Measurements from ENCODE around the gene ACTN4.

The ACTN4 gene

DNA sequence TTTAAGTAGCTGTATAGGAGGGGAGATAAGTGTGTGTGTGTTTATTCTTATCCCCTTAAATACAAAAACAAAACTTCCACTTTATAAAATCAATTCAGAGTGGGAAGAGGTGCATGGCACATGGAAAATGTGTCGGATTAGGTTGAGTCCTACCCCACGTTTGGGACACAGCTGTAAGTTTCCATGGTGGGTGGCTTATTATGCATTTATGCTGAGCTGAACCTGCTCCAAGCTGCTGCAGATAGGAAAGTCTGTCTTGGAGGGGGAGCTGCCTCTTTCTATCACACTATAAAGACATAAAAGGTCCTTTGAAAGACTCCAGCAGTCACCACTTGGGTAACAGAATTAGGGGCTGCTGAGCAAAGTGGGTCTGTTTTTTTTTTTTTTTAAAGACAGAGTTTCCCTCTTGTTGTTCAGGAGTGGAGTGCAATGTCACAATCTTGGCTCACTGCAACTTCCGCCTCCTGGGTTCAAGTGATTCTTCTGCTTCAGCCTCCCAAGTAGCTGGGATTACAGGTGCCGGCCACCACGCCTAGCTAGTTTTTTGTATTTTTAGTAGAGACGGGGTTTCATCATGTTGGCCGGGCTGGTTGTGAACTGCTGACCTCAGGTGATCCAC lies 15.2 kb downstream of the ACTN4 start:
- no peak for DNase-seq

GRCh38 chr19:38663156-38663651 lies 15.8 kb downstream of the ACTN4 start:
- DNase-seq = no peak

DNA sequence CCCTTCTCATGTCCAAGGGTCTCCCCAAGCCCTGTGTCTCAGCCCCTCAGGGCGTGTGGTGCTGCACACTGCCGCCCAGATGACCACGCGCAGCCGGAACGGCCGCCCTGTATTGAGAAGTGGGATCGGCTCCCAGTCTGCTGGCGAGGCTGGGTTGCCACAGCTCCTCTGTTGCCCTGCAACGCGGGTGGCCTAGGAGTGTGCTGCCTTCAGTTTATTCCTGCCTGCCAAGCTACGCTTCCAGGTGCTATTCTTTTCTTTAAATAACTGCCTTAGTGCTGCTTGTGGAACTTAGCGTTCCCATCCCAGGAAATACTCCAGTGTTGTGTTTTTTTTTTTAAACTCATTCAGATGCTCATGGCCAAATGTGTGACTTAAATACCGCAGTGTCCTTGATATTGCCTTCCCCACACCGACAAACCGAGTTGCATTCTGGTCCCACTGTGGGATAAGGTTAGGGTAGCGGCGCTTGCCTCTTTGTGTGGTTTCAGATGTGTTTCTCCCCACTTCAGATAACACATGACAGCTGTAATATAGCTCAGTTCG lies 16.6 kb downstream of the ACTN4 start:
- DNase-seq = no peak

GRCh38 chr19:38664503-38665211 lies 17.2 kb downstream of the ACTN4 start:
- no peak for DNase-seq

DNA sequence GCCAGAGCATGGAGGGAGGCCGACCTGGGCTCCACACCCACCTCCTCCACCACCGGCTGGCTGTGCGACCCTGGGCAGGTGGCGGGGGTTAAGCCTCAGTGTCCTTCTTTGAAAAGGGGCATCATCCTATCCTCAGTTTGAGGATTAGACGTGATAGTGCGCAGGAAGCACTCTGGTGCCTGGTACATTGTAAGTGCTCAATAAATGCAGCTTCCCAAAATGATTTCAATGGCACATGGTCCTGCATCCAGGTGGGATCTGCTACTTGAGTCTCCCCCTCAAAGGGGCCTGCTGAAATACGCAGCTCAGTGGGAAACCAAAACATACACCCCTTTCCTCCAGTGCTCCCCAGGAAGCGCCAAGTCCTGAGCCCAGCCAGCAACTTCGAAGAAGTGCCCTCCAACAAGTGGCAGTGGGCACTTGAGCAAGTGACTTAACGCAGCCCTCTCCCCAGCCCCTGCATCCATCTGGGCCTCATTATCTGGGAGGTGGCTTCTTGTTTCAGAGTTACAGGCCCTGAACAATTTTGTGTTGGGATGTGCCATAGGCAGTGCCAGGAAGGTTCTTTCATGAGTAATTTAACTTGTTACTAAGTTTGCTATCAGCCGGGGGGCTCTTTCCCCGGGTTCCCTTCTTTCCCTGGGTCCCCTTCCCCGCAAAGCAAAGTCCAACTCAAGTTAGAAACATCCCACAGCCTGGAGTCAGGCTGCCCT lies 17.9 kb downstream of the ACTN4 start:
- no peak for DNase-seq

DNA sequence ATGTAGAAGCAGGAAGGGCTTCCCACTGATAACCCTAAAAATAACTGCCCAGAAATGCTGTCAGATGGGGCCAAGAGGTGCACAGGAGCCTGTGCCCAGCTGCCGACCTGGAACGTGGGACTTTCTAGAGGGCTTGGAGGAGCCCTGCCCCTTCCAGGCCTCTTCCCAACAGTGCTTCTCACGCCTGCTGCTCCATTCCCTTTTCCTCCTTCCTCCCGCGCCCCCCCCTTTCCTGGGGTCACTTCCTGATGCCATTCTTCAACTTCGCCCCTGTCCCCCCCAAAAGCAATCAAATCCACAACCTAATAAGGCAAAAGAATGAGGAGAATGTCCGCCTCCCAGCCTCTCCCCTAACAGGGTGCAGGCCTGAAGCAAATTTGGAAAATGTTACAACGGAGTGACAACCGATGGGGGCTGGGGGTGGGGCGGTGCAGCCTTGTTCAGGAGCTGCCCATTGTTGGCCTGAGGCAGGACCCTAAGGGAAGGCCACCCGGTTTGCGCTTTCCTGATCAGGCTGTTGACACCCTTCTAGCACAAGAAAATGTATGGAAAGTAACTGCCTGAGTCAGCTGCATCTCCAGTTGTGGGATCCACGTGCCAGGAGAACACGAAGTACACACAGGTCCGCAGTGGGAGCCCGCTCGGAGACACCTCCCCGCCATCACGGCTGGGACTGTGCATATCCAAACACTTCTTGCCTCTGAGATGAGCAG lies 18.7 kb downstream of the ACTN4 start:
- no peak for DNase-seq

GRCh38 chr19:38666663-38667511 lies 19.4 kb downstream of the ACTN4 start:
- no peak for DNase-seq

GRCh38 chr19:38667661-38668171 lies 20.3 kb downstream of the ACTN4 start:
- DNase-seq = no peak

DNA sequence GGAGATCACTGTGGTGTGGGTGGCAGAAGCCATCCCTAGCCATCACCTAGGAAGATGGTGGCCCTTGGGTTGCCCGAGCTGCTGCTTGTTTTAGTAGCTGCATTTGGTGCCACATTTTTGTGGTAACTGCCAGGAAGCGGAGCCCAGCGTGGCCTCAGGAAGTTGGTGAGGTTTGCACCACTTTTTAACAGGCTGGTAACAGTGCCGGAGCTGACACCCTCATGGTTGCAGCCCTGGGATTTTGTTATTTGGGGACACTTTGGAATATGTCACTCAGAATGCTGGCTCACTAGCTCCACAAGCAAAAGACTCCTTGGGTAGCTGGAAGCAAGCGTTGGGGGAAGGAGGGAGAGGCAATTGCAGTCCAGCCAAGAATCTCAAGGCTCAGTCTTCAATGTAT lies 22.1 kb downstream of the ACTN4 start:
- no peak for DNase-seq

- no peak for DNase-seq
Observed at GRCh38 chr19:38670921-38671398, 23.5 kb downstream of the ACTN4 start.

- DNase-seq = no peak
Observed at GRCh38 chr19:38671654-38672053, 24.2 kb downstream of the ACTN4 start.

DNA sequence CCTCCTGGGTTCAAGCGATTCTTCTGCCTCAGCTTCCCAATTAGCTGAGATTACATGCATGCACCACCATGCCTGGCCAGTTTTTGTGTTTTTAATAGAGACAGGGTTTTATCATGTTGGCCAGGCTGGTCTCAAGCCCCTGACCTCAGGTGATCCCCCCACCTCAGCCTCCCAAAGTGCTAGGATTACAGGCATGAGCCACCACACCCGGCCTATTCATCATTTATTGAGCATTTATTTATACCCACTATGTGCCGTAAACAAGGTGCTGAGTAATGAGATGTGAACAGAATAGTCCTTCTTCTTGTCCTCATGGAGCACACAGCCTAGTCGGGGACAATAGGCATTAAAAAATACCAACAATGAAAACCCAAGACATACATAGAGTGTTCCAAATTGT lies 25.6 kb downstream of the ACTN4 start:
- DNase-seq = no peak

- no peak for DNase-seq
Observed at GRCh38 chr19:38674388-38675171, 27.1 kb downstream of the ACTN4 start.

DNA sequence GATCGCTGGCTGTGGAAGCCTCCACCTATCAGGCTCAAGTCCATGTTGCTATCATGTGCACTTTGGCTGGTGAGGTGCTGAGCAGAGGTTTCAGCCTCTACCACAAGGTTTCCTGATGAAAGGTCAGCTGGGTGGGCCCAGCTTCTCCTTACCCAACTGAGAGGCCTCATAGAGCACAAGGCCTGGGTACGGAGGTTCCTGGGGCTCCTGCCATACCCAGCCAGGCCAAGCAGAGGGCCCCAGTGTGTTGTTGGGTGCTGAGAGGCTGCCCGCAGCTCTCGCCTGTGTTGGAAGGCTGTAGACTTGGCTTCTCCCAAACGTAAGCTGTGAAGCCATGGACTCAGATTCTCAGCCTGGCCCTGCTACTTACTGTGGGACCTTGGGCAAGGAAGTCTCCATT lies 28.2 kb downstream of the ACTN4 start:
- DNase-seq = no peak

- no peak for DNase-seq
Observed at GRCh38 chr19:38676023-38676877, 28.8 kb downstream of the ACTN4 start.

- no peak for DNase-seq
Observed at GRCh38 chr19:38676878-38677646, 29.6 kb downstream of the ACTN4 start.

DNA sequence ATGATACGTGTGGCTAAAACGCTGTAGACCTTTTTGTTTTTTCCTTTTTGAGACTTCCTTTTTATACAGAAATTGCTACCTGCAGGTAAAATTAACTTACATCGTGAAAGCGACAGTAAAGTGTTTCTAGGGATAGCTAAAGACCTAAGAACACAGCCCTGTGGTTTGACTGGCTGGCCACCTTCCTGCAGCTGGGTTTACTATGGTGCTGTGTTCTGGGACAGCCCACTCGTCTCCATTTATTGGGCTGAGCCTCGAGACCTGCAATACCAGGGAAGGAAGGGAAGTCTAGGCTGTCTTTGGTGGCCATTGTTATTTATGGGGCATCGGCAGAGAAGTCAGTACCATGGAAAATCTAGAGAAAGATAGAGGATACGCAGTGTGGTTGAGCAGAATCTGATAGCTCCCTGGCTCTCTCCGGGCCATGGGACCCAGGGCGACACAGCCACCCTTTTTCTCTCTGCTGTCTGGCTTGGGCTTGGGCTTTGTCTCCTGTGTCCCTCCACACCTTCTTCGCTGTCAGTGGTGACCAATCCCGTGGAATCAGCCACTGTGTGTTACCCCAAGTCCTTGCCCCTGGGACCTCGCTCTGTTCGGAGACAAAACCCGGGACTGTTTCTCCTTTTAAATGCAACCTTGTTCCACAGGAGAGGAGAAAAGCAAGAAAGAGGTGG lies 30.9 kb downstream of the ACTN4 start:
- DNase-seq = no peak

- DNase-seq = no peak
Observed at GRCh38 chr19:38678891-38679494, 31.5 kb downstream of the ACTN4 start.

Measured in NCI-H1436 treated with DMSO at 0.1 percent for 48 hours (cell line).